Measurements from ENCODE around the gene LYSMD4. TPM values are rescaled to one million over a fixed set of nuclear protein-coding genes. Genes with fewer than 3 reads are reported as not detected.

LYSMD4 gene
- total and polyA plus RNA-seq, 10 donors, result 2.5 to 13.3 (median 6.0) TPM

- no peaks in the 10 kb centered on the region for H3K27me3 ChIP-seq (replicated peaks in 1 of 7)
- H3K4me1 ChIP-seq, result peaks cover 0 to 32% (median 20%) of the 10 kb centered on the region in 6 donors
- no peak overlapping the region for H3K4me3 ChIP-seq
- no peak overlapping the region for H3K27ac ChIP-seq
- H3K36me3 ChIP-seq, result peaks cover 0 to 28% (median 12%) of the 10 kb centered on the region in 6 donors
- WGBS, 5 donors, result 92 to 100% (median 97%) methylated on average over 2 to 6 of the region's 6 CpGs
- no peak for DNase-seq
- intact Hi-C loops (cut with DNase I; ENCODE audit: low total_unique reads), result no loop called here
- no peak for TF ChIP-seq POLR2AphosphoS5 (IDR thresholded peaks at IDR 0.05)
- no peak for TF ChIP-seq CTCF (IDR thresholded peaks at IDR 0.05 in 8 of 11, conservative IDR thresholded peaks at IDR 0.05 in 3 of 11)
- no peak for TF ChIP-seq POLR2A (IDR thresholded peaks at IDR 0.05)
- no peaks in the 10 kb centered on the region for H3K9me3 ChIP-seq
These were observed 4.3 kb downstream of the LYSMD4 start for GRCh38 chr15:99728916-99729315.

- no peaks in the 10 kb centered on the region for H3K27me3 ChIP-seq (replicated peaks in 1 of 7)
- TF ChIP-seq POLR2A (IDR thresholded peaks at IDR 0.05), result no peak
- no peak overlapping the region for H3K27ac ChIP-seq
- H3K9me3 ChIP-seq, result no peaks in the 10 kb centered on the region
- no peak overlapping the region for H3K4me3 ChIP-seq
- no peak for DNase-seq
- H3K36me3 ChIP-seq, result peaks cover 0 to 28% (median 12%) of the 10 kb centered on the region in 6 donors
- intact Hi-C loops (cut with DNase I; ENCODE audit: low total_unique reads), result no loop called here
- H3K4me1 ChIP-seq, result peaks cover 0 to 26% (median 16%) of the 10 kb centered on the region in 6 donors
- 71 to 91% (median 85%) methylated on average over 7 of the region's 7 CpGs for WGBS, 5 donors
These were observed 5.5 kb downstream of the LYSMD4 start for GRCh38 chr15:99727733-99728132.

GRCh38 chr15:99727330-99727729, 5.9 kb downstream of the LYSMD4 start:
- Histone ChIP-seq H3K4me3 (no peak overlapping the region), H3K9me3 (no peaks in the 10 kb centered on the region), H3K4me1 (peaks cover 0 to 22% (median 12%) of the 10 kb centered on the region in 6 donors), H3K27ac (no peak overlapping the region), H3K27me3 (replicated peaks in 1 of 7) (no peaks in the 10 kb centered on the region), H3K36me3 (peaks cover 0 to 28% (median 12%) of the 10 kb centered on the region in 6 donors)
- TF ChIP-seq POLR2AphosphoS5 (IDR thresholded peaks at IDR 0.05) (no peak), CTCF (IDR thresholded peaks at IDR 0.05 in 8 of 11, conservative IDR thresholded peaks at IDR 0.05 in 3 of 11) (no peak), POLR2A (IDR thresholded peaks at IDR 0.05) (no peak)
- DNase-seq, result no peak
- 71 to 91% (median 86%) methylated on average over 1 of the region's 1 CpG for WGBS, 5 donors
- intact Hi-C loops (cut with DNase I; ENCODE audit: low total_unique reads), result no loop called here

GRCh38 chr15:99726333-99726732, 6.9 kb downstream of the LYSMD4 start:
- H3K4me3 ChIP-seq, result no peak overlapping the region
- intact Hi-C loops (cut with DNase I; ENCODE audit: low total_unique reads), result no loop called here
- H3K27ac ChIP-seq, result no peak overlapping the region
- H3K4me1 ChIP-seq, result peaks cover 0 to 15% (median 4%) of the 10 kb centered on the region in 6 donors
- peaks cover 0 to 26% (median 12%) of the 10 kb centered on the region in 6 donors for H3K36me3 ChIP-seq
- 72 to 91% (median 88%) methylated on average over 6 to 7 of the region's 7 CpGs for WGBS, 5 donors
- no peak for DNase-seq
- no peak for TF ChIP-seq POLR2AphosphoS5 (IDR thresholded peaks at IDR 0.05)
- no peak for TF ChIP-seq CTCF (IDR thresholded peaks at IDR 0.05 in 8 of 11, conservative IDR thresholded peaks at IDR 0.05 in 3 of 11)
- TF ChIP-seq POLR2A (IDR thresholded peaks at IDR 0.05), result no peak
- no peaks in the 10 kb centered on the region for H3K9me3 ChIP-seq
- H3K27me3 ChIP-seq (replicated peaks in 1 of 7), result no peaks in the 10 kb centered on the region

- TF ChIP-seq CTCF (IDR thresholded peaks at IDR 0.05 in 8 of 11, conservative IDR thresholded peaks at IDR 0.05 in 3 of 11) (no peak), POLR2A (IDR thresholded peaks at IDR 0.05) (no peak), POLR2AphosphoS5 (IDR thresholded peaks at IDR 0.05) (no peak)
- Histone ChIP-seq H3K9me3 (no peaks in the 10 kb centered on the region), H3K4me3 (no peak overlapping the region), H3K36me3 (peaks cover 0 to 6% (median 0%) of the 10 kb centered on the region in 6 donors), H3K27me3 (replicated peaks in 1 of 7) (no peaks in the 10 kb centered on the region), H3K27ac (no peak overlapping the region), H3K4me1 (peaks cover 0 to 40% (median 23%) of the 10 kb centered on the region in 6 donors)
- 87 to 99% (median 91%) methylated on average over 3 of the region's 3 CpGs for WGBS, 5 donors
- DNase-seq, result no peak
- intact Hi-C loops (cut with DNase I; ENCODE audit: low total_unique reads), result no loop called here
These were observed 10.8 kb downstream of the LYSMD4 start for GRCh38 chr15:99722406-99722805.

Measured in spleen (tissue), 11 donors.